Mesodermal cell (in vitro differentiated cells): ENCODE results near the gene AUTS2.

Experiments used
- H3K27ac ChIP-seq: 2 replicates; pipeline ENCODE4 v1.7.0; 2013; ENCODE audit warnings: mild to moderate bottlenecking, low read depth, low read length, moderate library complexity; ENCODE audit not compliant: severe bottlenecking
- H3K36me3 ChIP-seq: 2 replicates; pipeline ENCODE4 v1.7.1; 2013; ENCODE audit warnings: mild to moderate bottlenecking, low read length, moderate library complexity; ENCODE audit not compliant: control insufficient read depth, insufficient read depth
- H3K4me1 ChIP-seq: one replicate; pipeline ENCODE4 v1.7.1; 2013; ENCODE audit warnings: mild to moderate bottlenecking, low read length; ENCODE audit not compliant: insufficient read depth, control insufficient read depth, poor library complexity, severe bottlenecking
- H3K4me3 ChIP-seq: 2 replicates; pipeline ENCODE4 v1.7.0; 2013; ENCODE audit warnings: low read length, control low read depth, mild to moderate bottlenecking; ENCODE audit not compliant: insufficient read depth, poor library complexity, severe bottlenecking; ENCODE audit errors: extremely low read depth
- H3K9me3 ChIP-seq: 2 replicates; pipeline ENCODE4 v1.7.1; 2013; ENCODE audit warnings: mild to moderate bottlenecking, low read length, moderate library complexity; ENCODE audit not compliant: control insufficient read depth
- WGBS, 2 experiments: methylation state at CpG; one replicate each; pipeline ENCODE4 v1.1.5; 2013; ENCODE audit warnings: missing lambda C conversion rate in 2 of 2; ENCODE audit not compliant: insufficient coverage in 2 of 2; 5-methylcytosine and 5-hydroxymethylcytosine counted together

The AUTS2 gene

GRCh38 chr7:69624435-69625230 lies 26.4 kb downstream of the AUTS2 start:
- Histone ChIP-seq H3K9me3 (no peaks in the 10 kb centered on the region), H3K27ac (no peak overlapping the region), H3K36me3 (no peaks in the 10 kb centered on the region), H3K4me3 (no peak overlapping the region), H3K4me1 (peaks cover 52% of the 10 kb centered on the region)
- WGBS, 2 experiments: 50 to 63% methylated on average over 2 to 3 of the region's 8 CpGs

DNA sequence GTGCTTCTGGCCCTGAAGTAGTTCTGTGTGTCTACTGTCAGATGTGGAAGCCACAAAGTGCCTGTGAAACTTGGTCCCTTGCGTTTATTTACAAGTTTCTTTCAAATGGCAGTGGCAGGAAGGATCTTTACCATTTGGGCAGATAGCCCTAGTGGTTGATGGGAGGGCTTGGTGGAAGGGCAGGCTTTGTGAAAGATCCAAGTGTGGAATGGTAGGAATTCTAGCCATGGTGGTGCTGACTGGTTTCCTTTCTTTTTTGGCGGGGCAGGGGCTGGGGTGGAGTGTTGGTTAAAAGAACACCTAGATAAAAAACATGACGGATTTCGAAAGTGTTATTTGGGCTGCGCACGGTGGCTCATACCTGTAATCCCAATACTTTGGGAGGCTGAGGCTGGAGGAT lies 27.0 kb downstream of the AUTS2 start:
- Histone ChIP-seq H3K9me3 (no peaks in the 10 kb centered on the region), H3K4me3 (no peak overlapping the region), H3K4me1 (peaks cover 47% of the 10 kb centered on the region), H3K36me3 (no peaks in the 10 kb centered on the region), H3K27ac (no peak overlapping the region)
- WGBS, 2 experiments: 58 to 60% methylated on average over 5 of the region's 6 CpGs

- H3K4me3 ChIP-seq: no peak overlapping the region
These were observed 27.5 kb downstream of the AUTS2 start for GRCh38 chr7:69625798-69626197.

GRCh38 chr7:69630292-69630691 lies 32.0 kb downstream of the AUTS2 start:
- H3K4me3 ChIP-seq: no peak overlapping the region
- WGBS, 2 experiments: 60 to 83% methylated on average over 1 of the region's 5 CpGs
- H3K27ac ChIP-seq: peak overlapping the region; percentile 43
- H3K4me1 ChIP-seq: peaks cover 23% of the 10 kb centered on the region
- H3K36me3 ChIP-seq: no peaks in the 10 kb centered on the region
- no peaks in the 10 kb centered on the region for H3K9me3 ChIP-seq

More at GRCh38 chr7:69625798-69626197, 27.5 kb downstream of the AUTS2 start:
- H3K27ac ChIP-seq: no peak overlapping the region
- H3K9me3 ChIP-seq: no peaks in the 10 kb centered on the region
- H3K4me1 ChIP-seq: peaks cover 47% of the 10 kb centered on the region
- no peaks in the 10 kb centered on the region for H3K36me3 ChIP-seq
- WGBS, 2 experiments: 59 to 64% methylated on average over 1 to 2 of the region's 2 CpGs

GRCh38 chr7:69631131-69631530 lies 32.9 kb downstream of the AUTS2 start:
- H3K9me3 ChIP-seq: no peaks in the 10 kb centered on the region
- no peak overlapping the region for H3K27ac ChIP-seq
- no peak overlapping the region for H3K4me3 ChIP-seq
- 82% methylated on average over 1 of the region's 3 CpGs; no CpG with 5 or more reads in 1 of the 2 experiments for WGBS, 2 experiments
- peaks cover 15% of the 10 kb centered on the region for H3K4me1 ChIP-seq
- H3K36me3 ChIP-seq: no peaks in the 10 kb centered on the region

DNA sequence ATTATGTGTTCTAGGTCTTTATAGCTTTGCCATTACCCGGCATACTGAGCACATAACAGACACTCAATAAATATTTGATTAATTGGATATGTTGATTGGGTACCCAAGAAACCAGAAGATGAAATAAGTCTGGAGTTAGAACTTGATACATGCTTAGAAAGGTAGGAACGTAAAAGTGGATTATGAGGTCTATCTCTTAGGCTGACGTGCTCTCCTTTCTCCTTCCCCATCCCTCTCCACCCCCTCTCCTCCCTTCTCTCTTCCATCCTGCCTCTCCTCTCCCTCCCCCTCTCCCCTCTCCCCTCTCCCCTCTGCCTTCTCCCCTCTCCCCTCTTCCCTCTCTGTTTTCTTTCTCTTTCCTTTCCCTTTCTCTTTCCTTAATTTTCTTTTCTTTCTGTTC lies 34.0 kb downstream of the AUTS2 start:
- no peak overlapping the region for H3K27ac ChIP-seq
- WGBS, 2 experiments: no CpG with 5 or more reads among the region's 3 CpGs
- H3K4me1 ChIP-seq: peaks cover 15% of the 10 kb centered on the region
- H3K9me3 ChIP-seq: no peaks in the 10 kb centered on the region
- H3K4me3 ChIP-seq: no peak overlapping the region
- no peaks in the 10 kb centered on the region for H3K36me3 ChIP-seq

DNA sequence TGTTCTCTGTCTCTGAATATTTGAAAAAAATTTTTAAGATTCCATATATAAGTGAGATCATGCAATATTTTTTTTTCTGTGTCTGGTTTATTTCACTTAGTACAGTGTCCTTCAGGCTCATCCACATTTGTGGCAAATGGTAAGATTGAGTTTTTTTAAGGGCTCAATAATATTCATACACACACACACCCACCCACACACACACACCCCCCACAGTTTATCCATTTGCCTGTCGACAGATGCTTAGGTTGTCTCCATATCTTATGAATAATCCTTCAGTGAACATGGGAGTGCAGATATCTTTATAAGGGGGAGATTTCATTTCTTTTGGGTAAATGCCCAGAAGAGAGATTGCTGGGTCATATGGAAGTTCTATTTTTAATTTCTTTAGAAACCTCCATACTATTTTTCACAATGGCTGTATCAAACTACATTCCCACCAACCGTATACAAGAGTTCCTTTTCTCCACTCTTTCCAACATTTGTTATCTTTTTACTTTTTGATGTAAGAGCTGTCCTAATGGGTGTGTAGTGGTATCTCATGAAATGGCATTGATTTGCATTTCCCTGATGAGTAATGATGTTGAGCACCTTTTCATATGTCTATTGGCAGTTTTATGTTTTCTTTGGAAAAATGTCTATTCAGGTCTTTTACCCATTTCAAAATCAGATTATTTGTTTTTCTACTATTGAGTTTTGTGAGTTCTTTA lies 35.0 kb downstream of the AUTS2 start:
- Histone ChIP-seq H3K4me1 (peaks cover 15% of the 10 kb centered on the region), H3K27ac (no peak overlapping the region), H3K36me3 (no peaks in the 10 kb centered on the region), H3K9me3 (no peaks in the 10 kb centered on the region), H3K4me3 (no peak overlapping the region)
- WGBS, 2 experiments: no CpG with 5 or more reads among the region's 2 CpGs

DNA sequence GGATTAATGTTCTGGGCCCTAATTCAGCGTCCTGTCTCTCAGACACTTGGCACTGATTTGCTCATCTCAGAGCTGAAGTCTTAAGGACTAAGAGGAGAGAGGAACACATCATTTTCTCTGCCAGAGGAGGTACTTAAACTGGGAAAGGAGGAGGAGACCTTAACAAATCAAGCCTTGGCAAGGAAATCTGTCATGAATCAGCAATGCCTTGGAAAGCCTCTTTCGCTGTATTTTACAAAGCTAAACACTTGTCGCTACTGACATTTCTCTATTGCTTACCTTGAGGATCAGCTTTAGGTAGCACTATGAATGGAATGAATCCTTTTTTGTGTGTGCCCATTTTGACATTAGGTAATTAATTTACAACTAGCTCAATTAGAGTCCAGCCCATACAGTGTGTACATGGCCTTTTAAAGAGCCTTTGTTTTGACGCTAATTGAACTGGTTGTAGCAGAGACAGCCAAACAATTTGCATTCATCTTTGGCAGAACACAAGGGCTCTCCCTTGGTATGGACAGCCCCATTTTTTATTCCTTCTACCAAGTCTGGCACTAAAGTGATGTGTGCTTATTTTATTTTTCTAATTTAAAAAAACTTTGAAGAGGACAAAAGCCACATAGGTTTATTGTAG lies 37.4 kb downstream of the AUTS2 start:
- 84 to 100% methylated on average over 1 to 2 of the region's 4 CpGs for WGBS, 2 experiments

DNA sequence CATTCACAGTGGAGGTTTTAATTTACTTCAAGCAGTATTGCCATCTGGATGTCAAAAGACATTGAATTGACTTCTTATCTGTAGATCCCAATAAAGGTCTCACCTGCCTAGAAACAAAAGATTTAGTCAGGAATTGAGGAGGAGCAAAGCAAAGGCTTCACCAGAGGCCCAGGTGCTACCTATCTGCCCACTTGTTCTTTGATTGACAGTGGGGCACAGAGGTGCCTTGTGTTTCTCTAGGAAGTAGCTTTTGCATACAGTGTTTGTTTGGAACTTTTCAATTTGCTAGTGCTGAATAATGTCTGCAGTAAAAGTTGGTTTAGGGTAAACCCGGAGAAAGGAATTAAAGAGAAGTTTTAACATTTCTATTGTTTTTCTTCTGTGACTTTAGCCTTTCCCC lies 40.4 kb downstream of the AUTS2 start:
- Histone ChIP-seq H3K4me1 (peaks cover 11% of the 10 kb centered on the region), H3K4me3 (no peak overlapping the region), H3K36me3 (no peaks in the 10 kb centered on the region), H3K9me3 (no peaks in the 10 kb centered on the region), H3K27ac (no peak overlapping the region)
- no CpG with 5 or more reads among the region's 1 CpG for WGBS, 2 experiments

More for the DNA sequence above, 37.4 kb downstream of the AUTS2 start:
- no peaks in the 10 kb centered on the region for H3K36me3 ChIP-seq
- H3K4me3 ChIP-seq: no peak overlapping the region
- peaks cover 9% of the 10 kb centered on the region for H3K4me1 ChIP-seq
- H3K27ac ChIP-seq: no peak overlapping the region
- no peaks in the 10 kb centered on the region for H3K9me3 ChIP-seq

- no peak overlapping the region for H3K27ac ChIP-seq
- no peak overlapping the region for H3K4me3 ChIP-seq
- 80 to 100% methylated on average over 1 to 2 of the region's 3 CpGs for WGBS, 2 experiments
- no peaks in the 10 kb centered on the region for H3K9me3 ChIP-seq
- H3K4me1 ChIP-seq: peaks cover 20% of the 10 kb centered on the region
- H3K36me3 ChIP-seq: no peaks in the 10 kb centered on the region
These were observed 41.9 kb downstream of the AUTS2 start for GRCh38 chr7:69640216-69640615.
